Stimulated activated CD4-positive, alpha-beta T cell treated with anti-CD3 and anti-CD28 coated beads, Interleukin-12 subunit alpha, Interleukin-12 subunit beta, amount 100 ng/mL, for 24 hours (primary cell): ENCODE data around the gene ITPKC.

ENCODE experiments used
- DNase-seq, 2 experiments: peaks; one replicate each; pipeline ENCODE4 v3.0.0-alpha.2; 2020; ENCODE audit warnings: low read depth in 2 of 2

ITPKC gene

DNA sequence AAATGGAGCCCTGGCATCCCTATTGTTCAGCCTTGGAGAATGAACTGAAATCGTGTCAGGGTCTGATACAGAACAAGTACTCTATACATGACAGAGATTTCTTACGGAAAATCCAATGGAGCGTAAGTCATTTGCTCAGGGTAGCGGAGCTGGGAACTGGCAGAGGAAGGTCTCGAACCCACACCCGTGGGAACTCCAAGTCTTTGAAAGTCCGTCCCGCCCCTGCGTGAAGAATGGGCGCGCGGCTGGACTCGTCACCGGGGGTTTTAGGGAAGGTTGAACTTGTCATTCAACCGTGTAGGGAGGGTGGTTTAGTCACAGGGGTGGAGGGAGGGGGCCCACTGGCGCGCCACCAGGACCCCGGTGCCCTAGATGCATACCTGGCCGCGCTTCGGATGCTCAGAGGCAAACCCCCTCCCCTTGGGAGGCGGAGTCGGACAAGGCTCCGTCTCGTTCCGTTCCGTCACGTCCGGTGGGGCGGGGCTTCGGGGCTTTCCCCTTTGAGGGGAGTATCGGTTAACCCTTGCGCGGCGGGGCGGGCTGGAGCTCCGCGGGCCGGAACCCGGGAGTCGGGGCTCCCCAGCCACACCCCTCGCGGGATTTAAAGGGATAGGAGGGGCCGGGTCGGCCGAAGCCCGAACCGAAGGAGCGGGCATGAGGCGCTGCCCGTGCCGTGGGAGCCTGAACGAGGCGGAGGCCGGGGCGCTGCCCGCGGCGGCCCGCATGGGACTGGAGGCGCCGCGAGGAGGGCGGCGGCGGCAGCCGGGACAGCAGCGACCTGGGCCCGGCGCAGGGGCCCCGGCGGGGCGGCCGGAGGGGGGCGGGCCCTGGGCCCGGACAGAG is at the start of gene ITPKC, which contains the start of gene COQ8B:
Gene ITPKC (plus strand): TSS at position 631 of the 843 bp plus-strand sequence. CDS start 24 bp downstream, at position 655.
Gene COQ8B (minus strand): TSS at position 405 of the 843 bp plus-strand sequence. CDS start 2,254 bp downstream, outside the sequence.
- peak; percentile 99 to 100 for DNase-seq

DNA sequence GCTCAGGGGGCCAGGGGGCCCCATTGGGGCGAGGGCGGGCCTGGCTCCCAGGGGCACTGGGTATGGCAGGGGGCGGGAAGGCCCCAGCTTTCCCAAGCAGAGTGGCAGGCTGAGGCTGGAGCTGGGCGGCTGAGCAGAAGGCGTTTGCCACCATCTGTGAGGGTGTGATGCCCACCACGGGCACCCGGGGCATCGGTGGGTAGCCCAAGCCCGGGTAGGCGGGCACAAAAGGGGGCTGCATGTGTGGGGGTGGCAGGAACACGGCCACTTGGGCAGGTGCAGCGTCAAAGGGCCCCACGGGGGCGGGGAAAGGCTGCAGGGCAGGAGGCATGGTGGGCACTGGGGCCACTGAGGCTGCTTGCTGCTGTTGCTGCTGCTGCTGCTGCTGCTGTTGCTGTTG is 49.3 kb upstream of the ITPKC start:
- no peak for DNase-seq

DNA sequence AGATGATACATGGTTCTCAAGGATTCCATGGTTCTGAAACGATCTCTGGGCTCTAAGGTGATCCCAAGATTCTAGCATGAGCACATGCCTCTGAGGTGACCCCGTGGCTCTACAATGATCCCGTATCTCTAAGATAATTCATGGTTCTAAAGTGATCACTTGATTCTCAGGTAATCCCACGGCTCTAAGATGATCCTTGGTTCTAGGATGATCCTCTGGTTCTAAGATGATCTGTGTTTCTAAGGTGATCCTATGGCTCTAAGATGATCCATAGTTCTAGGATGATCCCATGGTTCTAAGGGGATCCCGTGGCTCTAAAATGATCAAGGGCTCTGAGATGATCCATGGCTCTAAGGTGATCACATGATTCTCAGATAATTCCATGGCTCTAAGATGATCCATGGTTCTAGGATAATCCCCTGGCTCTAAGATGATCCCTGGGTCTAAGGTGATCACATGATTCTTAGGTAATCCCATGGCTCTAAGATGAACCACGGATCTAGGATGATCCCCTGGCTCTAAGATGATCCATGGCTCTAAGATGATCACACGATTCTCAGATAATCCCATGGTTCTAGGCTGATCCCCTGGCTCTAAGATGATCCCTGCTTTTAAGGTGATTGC is 47.8 kb upstream of the ITPKC start:
- no peak for DNase-seq

DNA sequence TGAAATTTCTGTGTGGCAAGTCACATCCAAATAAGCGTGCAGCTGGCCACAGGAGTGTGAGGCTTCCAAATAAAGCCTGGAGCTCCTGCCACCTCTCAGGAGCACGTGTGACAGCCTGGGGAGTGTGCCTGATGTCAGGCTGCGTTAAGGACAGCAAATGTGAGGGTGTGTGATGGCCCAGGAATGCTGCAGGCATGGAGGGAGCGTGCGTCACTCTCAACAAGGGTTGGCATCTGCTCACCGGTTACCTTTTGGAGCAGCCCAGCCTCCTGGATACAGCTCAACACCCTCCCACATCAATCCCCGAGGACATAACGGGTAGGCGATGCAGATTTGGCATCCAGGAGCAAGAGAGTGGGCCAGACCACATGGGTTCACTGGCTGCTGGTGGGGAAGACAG is 45.5 kb upstream of the ITPKC start:
- DNase-seq: no peak

DNA sequence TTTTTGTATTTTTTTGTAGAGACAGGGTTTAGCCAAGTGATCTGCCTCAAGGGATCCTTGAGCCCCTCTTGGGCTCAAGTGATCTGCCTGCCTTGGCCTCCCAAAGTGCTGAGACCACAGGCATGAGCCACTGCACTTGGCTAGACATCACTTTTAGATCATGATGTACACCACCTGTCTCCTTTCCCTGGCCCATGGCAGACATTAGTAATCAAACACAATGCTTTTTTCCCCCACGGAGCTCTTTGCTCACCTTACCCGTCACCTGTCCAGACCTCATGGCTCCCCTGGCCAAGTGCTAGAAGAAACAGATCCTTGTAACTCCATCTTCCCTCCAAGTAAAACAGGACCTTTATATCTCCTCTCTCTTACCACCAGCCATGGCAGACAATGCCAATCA is 44.9 kb upstream of the ITPKC start:
- DNase-seq: no peak

DNA sequence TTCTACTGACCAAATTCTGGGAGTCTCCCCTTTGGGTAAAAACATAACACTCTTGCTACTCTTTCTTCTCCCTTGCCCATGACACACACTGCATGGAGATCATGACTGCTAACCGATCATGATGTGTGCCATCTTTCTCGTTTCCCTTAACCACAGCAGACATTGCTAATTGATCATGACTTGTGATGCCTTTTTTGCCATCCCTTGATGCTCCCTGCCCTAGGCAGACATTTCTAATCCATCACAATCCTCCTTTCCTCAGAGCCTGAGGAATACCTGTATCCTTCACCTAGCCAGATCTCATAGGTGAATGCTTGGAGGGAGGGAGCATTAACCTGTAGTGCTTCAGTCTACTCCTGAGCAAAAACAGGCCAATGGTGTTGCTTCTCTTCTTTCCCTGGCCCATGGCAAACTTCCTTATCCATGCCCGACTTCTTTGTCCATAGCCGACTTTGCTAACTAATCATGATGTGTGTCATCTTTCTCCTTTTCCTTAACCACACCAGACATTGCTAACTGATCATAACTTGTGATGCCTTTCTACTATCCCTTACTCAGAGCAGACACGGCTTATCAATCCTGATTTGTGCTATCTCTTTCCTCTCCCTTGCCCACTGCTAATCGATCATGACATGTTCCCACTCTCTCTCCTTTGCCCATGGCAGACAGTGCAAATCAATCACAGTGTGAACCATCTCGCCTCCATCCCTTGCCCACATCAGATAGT is 44.2 kb upstream of the ITPKC start:
- DNase-seq: no peak

DNA sequence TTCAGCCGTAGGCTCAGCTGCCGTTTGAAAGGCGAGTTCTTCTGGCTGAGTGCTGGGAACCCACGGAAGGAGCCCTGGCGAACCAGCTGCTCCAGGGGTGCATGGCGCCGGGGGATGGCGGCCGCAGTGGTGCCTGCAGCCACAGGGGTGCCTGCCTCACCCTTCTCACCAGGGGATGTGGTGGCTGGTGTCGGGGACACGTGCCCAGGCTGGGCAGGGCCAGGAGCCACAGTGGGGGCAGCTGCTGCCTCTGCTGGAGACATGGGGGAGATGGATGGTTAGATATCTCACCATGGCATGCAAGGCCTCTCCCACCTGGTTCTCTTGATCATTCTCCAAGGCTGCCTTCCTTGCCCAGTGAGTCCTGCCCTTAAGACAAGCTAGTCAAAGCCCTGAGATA is 43.5 kb upstream of the ITPKC start:
- DNase-seq: no peak

DNA sequence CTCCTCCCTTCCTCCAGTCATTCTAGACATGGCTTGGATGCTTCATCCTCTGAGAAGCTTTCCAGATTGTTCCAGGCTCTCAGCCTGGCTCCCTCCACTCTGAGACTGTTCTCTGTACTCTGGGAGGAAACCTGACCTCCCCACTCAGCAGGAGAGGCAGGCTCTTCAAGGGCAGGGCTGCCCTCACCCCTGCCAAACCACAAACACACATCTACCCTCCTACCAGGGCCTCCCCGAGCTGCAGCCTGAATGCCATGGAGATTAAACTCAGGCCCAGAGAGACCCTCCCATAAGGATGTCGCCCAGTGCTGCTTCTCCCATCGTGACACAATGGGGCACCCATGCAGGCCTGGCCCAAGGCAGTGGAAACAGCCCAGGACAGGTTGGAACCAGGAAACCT is 42.6 kb upstream of the ITPKC start:
- no peak for DNase-seq

DNA sequence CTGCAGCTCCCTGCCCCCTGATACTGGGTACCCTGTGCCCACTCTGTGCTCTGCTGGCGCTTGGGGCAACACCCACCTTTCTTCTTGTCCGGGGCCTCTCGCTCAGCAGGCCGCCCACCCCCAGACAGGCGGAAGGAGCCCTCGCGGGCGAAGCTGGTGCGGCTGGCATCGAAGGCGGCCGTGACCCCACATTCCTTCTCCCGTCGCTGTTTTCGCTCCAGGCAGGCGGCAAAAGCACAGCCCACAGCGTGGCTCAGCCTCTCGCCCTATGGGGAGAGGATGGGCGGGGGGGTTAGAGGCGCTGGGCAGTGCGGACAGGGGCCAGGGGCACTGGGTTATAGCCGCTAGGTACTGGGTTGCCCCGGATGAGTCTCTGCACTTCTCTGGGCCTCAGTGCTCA is 39.8 kb upstream of the ITPKC start:
- no peak for DNase-seq

DNA sequence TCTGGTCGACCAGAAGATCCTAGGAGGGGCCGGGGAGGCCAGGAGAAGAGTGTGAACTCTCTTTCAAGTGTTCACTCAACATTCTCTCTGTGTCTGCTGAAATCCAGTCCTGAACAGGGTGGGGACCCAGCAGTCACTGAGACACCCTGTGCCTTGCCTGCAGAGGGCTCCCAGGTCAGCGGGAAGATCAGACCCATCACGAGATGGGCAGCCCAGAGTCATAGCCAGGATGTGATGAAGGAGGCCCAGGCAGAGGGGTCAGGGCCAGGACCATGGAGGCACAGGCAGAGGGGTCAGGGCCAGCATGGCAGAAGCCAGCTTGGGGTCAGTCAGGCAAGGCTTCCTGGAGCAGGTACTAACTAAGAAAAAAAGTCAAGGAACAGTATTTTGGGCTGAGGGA is 35.9 kb upstream of the ITPKC start:
- DNase-seq: no peak

DNA sequence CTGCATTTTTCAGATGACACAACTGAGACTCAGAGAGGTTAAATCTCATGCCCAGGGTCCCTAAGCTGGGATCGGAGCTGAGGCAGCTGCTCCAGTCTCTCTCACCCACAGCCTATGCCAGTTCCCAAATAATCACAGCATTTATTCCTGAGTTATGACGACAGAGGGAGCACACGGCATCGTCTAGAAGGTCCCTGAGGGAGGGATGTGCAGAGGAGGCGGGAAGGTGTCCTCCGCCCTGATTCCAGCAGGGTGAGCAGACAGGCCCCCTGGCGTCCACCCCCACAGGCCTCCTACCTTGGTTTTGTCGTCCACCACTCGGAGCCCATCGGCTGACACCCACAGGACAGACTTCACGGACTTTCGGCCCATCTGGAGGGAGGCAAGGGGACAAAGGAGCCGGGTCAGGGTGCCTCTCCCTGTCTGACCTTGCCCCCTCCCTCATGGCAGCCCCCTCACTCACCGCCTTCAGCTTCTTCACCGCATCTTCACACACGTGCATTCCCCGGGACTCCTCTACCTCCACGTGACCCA is 34.4 kb upstream of the ITPKC start:
- DNase-seq: no peak

DNA sequence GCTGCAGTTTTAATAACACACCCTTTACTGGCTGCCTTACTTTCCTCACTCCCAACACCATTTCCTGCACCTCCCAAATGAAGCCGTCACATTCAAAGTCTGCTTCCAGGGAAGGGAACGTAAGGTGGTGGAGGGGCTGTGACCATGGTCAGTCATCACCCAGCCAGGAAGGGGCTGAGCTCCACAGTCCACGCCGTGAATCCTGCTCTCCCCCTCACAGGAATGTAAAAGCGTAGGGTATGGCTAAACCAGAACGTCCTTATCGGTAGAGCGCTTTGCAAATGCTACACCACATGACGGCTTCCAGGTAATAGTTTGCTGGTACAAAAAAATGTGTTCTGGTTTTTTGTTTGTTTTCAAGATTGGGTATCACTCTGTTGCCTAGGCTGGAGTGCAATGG is 33.5 kb upstream of the ITPKC start:
- DNase-seq: no peak

DNA sequence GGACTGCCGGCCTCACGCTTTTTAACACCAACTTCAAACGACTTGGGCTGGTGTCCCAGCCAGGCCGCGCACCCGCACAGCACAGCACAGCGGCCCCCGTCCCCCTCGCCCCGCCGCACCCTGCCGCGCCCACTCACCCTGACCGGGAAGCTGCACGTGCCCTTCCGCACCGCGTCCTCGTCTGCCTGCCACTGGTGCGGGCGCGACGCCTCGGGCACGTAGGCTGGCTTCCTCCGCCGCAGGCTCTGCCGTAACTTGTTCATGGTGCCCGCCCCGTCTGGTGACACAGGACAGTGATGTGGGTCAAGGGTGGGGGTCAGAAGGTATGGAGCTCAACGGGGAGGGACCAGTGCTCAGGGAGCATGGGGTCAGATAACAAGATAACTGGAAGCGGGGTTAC is 32.6 kb upstream of the ITPKC start:
- DNase-seq: no peak

DNA sequence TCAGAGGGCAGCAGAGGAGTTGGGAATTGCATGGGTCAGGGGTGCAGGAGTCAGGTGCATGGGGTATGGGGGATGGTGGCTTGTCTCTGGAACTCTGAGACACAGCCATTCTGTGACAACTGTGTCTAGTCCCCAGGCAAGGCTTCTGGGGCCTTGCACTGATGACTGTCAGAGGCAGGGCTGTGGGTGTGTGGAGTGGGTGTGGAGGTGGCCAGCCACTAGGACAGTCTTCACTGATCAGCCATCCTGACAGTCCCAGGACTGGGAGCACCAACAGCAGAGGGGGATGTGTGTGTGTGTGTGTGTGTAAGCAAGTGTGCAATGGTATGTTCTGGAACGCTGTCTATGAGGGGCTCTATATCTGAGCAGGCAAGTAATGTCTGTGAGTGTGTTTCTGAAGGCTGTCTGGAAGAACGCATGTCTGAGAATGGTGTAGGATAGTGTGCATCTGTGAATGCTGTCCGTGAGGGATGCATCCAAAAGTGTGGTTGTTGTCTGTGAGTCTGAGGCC is 31.8 kb upstream of the ITPKC start:
- no peak for DNase-seq

DNA sequence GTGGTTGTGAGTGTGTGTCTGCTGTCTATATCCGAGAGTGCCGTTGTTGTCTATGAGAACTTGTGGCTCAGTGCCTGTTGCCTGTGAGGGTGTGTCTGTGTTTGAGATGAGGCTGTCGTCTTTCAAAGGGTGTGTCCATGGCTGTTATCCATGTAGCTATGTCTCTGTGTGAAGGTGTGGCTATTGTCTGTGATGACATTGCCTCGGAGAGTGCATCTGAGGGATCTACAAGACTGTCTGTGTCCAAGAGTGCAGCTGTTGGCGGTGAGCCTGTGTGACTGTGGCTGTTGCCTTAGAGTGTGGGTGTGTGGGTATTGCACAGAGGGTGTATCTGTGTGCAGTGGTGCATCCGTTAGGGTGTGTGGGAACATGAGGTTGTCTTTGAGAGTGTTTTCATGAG is 31.3 kb upstream of the ITPKC start:
- DNase-seq: no peak

DNA sequence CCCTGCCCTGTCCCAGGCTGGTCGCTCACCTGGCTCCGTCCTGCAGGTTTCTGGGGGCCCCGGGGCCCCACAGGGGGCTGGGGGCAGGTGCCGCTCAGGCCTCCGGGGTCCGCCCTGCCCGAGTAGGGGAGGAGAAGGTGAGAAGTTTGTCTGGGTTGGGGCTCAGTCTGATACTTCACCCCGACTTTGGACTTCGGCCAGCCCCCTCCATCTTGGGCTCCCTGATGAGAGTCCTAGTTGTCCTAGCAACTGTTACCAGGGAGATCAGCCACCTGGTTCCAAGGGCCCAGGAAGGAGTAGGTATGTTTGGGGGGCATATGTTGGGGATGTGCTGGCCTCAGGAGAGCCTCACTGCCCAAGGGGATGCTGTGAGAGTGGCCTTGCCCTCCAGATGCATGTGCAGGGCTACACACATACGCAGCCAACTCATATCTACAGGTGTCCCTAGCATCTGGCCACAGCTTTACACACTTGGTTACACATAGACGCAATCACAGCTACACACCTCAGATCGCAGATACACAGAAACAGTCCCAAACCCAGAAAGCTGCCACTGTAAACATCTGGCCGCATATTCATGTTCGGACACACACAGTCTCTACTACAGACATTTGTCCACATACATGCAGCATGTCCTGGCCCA is 29.9 kb upstream of the ITPKC start:
- DNase-seq: no peak

DNA sequence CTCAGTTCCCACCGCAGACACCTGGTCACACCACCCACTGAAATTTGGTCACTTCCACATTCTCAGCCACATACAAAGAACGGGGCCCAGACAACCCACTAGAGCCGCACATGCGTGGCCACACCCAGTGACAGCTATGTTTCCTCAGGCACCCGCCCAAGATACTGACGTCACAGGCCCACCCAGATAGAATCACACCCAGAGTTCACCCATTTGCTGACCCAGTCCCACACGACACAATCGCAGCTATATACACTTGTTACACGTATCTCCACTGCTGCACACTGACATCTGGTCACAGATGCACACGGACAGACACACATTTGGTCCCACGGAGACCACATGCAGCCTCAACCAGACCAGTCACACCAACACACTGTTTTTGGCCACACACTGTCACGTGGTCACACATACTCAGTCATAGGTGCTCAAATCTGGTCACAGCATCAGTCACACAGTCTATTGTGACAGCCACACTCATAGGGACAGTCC is 29.3 kb upstream of the ITPKC start:
- no peak for DNase-seq

DNA sequence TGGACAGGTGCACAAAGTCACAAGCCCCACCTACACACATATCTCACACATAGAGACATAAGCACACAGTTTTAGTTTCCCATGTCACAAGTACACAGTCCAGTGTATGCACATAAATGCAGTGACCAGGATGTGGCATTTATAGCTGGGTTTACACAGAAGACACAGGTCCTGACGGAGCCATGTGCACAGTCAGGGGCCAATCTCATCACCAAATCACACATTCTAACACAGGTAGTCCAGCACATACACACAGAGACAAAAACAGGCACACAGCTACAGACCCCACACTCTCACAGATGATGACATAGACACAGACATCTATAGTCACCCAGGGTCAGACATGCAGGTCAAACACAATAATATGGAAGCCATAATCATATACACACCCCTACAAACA is 28.6 kb upstream of the ITPKC start:
- DNase-seq: no peak

DNA sequence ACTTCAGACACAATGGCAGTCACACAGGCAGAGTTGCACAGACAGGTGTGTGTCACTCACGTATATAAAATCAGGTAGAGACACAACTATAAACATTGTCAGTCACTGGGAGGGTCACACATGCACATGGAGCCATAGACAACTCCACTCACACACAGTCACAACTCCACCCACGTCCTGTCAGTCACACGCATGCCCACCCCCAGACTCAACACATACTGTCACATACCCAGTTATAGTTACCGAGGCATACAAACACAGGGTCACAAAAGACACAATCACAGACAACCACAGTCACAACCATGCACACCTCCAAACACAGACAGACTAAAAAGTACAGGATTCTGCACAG is 27.9 kb upstream of the ITPKC start:
- DNase-seq: no peak

DNA sequence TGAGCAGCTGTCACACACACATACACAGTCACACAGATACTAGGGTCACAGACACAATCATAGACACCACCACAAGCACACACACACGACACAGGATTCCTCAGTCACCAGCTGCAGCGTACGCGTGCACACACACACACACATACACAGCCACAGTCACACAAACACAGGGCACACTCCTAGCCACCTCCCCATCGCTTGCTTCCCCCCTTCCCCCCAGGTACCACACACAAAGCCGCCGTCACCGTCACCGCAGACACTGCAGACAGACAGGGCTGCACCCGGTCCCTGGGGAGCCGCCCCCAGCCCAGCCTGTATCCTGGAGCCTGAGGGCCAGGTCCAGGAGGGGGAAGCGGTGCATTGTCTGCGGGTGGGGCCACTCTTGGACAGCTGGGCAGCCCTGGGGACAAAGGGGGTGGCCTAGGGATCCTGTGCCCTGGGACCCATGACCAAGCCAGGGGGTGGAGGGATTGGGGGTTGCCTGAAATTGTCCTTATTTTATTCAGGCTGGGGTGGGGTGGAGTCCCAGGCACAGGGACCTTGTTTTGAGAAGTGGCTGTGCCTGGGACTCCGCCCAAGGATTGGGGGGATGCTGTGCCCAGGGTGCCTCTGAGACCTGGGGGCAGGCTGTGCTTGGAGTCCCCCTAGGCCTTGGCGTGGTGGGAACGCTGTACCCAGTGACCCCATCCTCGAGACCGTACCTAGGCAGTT is 27.4 kb upstream of the ITPKC start:
- no peak for DNase-seq
